ENCODE measurements around the gene RPL39. TPM values are rescaled to one million over a fixed set of nuclear protein-coding genes. Genes with fewer than 3 reads are reported as not detected.
"Not testable (repeated sequence)": the region's sequence is repeated elsewhere in the genome, so short reads cannot be mapped to it uniquely, and the experiment has no call there.

RPL39 gene
- total RNA-seq, 1 experiment from 2014 or later, result 2,054 TPM

DNA sequence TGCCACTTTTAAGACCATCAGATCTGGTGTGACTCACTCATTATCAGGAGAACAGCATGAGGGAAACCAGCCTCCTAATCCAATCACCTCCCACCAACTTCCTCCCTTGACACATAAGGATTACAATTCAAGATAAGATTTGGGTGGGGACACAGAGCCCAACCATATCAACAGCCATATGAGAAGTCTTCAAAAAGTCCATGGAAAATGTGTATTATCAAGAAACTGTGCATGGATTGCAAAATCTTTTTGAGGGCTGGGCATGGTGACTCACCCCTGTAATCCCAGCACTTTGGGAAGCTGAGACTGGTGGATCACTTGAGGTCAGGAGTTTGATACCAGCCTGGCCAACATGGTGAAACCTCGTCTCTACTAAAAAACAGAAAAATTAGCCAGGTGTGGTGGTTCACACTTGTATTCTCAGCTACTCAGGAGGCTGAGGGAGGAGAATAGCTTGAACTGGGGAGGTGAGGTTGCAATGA, 17.8 kb upstream of the RPL39 start:
- Histone ChIP-seq H3K27ac (ENCODE audit: insufficient read length, low read depth, low read length) (no peak overlapping the region), H3K4me2 (ENCODE audit: insufficient read depth, insufficient read length, low read length) (no peak overlapping the region)
- no peak overlapping the region for H3K27ac Mint-ChIP-seq

DNA sequence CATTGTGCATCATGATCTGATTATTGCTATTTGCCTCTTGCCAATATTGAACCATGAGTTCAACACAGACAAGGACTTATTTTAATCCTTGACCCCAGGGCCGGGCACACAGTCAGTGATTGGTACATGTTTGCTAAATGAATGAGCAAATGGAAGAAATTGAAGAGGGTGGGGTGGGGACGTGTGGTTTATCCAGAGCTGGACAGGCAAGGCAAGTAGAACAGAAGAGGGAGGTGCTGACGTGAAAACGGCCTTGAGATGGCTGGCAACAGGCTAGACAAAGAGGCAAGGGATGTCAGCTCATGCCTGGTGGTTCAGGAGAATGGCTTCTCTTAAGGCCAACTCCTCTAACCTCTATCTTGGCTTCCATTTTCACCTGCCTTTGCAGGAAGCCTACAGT, 17.0 kb upstream of the RPL39 start:
- WGBS (ENCODE audit: extremely low coverage, insufficient read length, low lambda C conversion rate), result no CpG with 5 or more reads among the region's 4 CpGs
- H3K27me3 Mint-ChIP-seq (ENCODE audit: low read depth), result not testable (repeated sequence)

More for the DNA sequence above, 17.8 kb upstream of the RPL39 start:
- Histone ChIP-seq H3K18ac (ENCODE audit: insufficient read length, low read depth, low read length) (no peak overlapping the region), H3K4me1 (ENCODE audit: insufficient read depth, low read length) (no peaks in the 10 kb centered on the region), H2AK5ac (ENCODE audit: insufficient read length, low read length) (no peak overlapping the region), H3K9ac (ENCODE audit: extremely low read depth, insufficient read length, low read length) (no peak overlapping the region), H2BK20ac (ENCODE audit: low read depth, low read length, poor library complexity, severe bottlenecking) (no peak overlapping the region), H3K56ac (ENCODE audit: insufficient read length, low read depth, low read length) (no peak overlapping the region), H3K9me3 (ENCODE audit: control insufficient read depth, low read depth, low read length) (peaks cover 38% of the 10 kb centered on the region), H2BK120ac (ENCODE audit: low read depth, low read length, poor library complexity, severe bottlenecking) (no peak overlapping the region), H4K91ac (ENCODE audit: insufficient read length, low read depth, low read length) (no peak overlapping the region), H4K5ac (ENCODE audit: insufficient read length, low read depth, low read length) (no peak overlapping the region), H3K27me3 (ENCODE audit: insufficient read depth, low read length) (no peaks in the 10 kb centered on the region), H2BK12ac (ENCODE audit: insufficient read length, low read depth, low read length) (no peak overlapping the region), H3K14ac (ENCODE audit: insufficient read depth, low read length) (no peak overlapping the region), H3K79me1 (ENCODE audit: insufficient read depth, low read depth, low read length, poor library complexity, severe bottlenecking) (no peaks in the 10 kb centered on the region), H3K23me2 (ENCODE audit: insufficient read length, low read depth, low read length, poor library complexity, severe bottlenecking) (no peaks in the 10 kb centered on the region), H4K8ac (replicated peaks; ENCODE audit: insufficient read length, low read depth, low read length) (no peak overlapping the region), H3T11ph (ENCODE audit: low read length) (no peak overlapping the region), H3K79me2 (ENCODE audit: insufficient read depth, low read length) (no peaks in the 10 kb centered on the region), H2AFZ (ENCODE audit: low read length) (no peak overlapping the region), H4K20me1 (ENCODE audit: control insufficient read depth, insufficient read depth, insufficient read length) (no peaks in the 10 kb centered on the region), H2BK5ac (ENCODE audit: insufficient read length, low read length) (no peak overlapping the region), H3K23ac (ENCODE audit: insufficient read length, low read depth, low read length) (no peak overlapping the region), H3K4ac (ENCODE audit: low read depth, low read length) (no peak overlapping the region), H2BK15ac (ENCODE audit: low read depth, low read length) (no peak overlapping the region)
- Mint-ChIP-seq H3K27me3 (ENCODE audit: low read depth) (no peaks in the 10 kb centered on the region; the same call in 1 of the 2 replicates), H3K36me3 (ENCODE audit: insufficient read depth in 1 of 3, low read depth in 3 of 3) (peaks cover 0 to 7% (median 0%) of the 10 kb centered on the region in 3 experiments; a peak in 1 of 7 replicates), H3K9me3 (peaks cover 63 to 72% of the 10 kb centered on the region in 2 experiments), H3K4me1 (no peaks in the 10 kb centered on the region), H3K4me3 (no peak overlapping the region)
- TF ChIP-seq, protein P1, sequence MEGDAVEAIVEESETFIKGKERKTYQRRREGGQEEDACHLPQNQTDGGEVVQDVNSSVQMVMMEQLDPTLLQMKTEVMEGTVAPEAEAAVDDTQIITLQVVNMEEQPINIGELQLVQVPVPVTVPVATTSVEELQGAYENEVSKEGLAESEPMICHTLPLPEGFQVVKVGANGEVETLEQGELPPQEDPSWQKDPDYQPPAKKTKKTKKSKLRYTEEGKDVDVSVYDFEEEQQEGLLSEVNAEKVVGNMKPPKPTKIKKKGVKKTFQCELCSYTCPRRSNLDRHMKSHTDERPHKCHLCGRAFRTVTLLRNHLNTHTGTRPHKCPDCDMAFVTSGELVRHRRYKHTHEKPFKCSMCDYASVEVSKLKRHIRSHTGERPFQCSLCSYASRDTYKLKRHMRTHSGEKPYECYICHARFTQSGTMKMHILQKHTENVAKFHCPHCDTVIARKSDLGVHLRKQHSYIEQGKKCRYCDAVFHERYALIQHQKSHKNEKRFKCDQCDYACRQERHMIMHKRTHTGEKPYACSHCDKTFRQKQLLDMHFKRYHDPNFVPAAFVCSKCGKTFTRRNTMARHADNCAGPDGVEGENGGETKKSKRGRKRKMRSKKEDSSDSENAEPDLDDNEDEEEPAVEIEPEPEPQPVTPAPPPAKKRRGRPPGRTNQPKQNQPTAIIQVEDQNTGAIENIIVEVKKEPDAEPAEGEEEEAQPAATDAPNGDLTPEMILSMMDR (conservative IDR thresholded peaks at IDR 0.05), result no peak
- no CpG with 5 or more reads among the region's 1 CpG for WGBS (ENCODE audit: extremely low coverage, insufficient read length, low lambda C conversion rate)
- DNase-seq, result no peak

More for the DNA sequence above, 17.0 kb upstream of the RPL39 start:
- H3K4me3 Mint-ChIP-seq; H3K56ac ChIP-seq (ENCODE audit: insufficient read length, low read depth, low read length); H3K4me2 ChIP-seq (ENCODE audit: insufficient read depth, insufficient read length, low read length); H3K4ac ChIP-seq (ENCODE audit: low read depth, low read length); H4K5ac ChIP-seq (ENCODE audit: insufficient read length, low read depth, low read length); H2AFZ ChIP-seq (ENCODE audit: low read length); H2BK12ac ChIP-seq (ENCODE audit: insufficient read length, low read depth, low read length); H2BK15ac ChIP-seq (ENCODE audit: low read depth, low read length); H3T11ph ChIP-seq (ENCODE audit: low read length); DNase-seq; H3K23ac ChIP-seq (ENCODE audit: insufficient read length, low read depth, low read length); H3K27ac ChIP-seq (ENCODE audit: insufficient read length, low read depth, low read length); H4K91ac ChIP-seq (ENCODE audit: insufficient read length, low read depth, low read length); H3K36me3 Mint-ChIP-seq (ENCODE audit: insufficient read depth in 1 of 3, low read depth in 3 of 3); H3K79me2 ChIP-seq (ENCODE audit: insufficient read depth, low read length); H3K27me3 ChIP-seq (ENCODE audit: insufficient read depth, low read length); H3K23me2 ChIP-seq (ENCODE audit: insufficient read length, low read depth, low read length, poor library complexity, severe bottlenecking); H3K14ac ChIP-seq (ENCODE audit: insufficient read depth, low read length); H3K18ac ChIP-seq (ENCODE audit: insufficient read length, low read depth, low read length); H3K79me1 ChIP-seq (ENCODE audit: insufficient read depth, low read depth, low read length, poor library complexity, severe bottlenecking); H2AK5ac ChIP-seq (ENCODE audit: insufficient read length, low read length); H3K27ac Mint-ChIP-seq; H3K4me1 ChIP-seq (ENCODE audit: insufficient read depth, low read length); H4K20me1 ChIP-seq (ENCODE audit: control insufficient read depth, insufficient read depth, insufficient read length); H4K8ac ChIP-seq (replicated peaks; ENCODE audit: insufficient read length, low read depth, low read length); H2BK5ac ChIP-seq (ENCODE audit: insufficient read length, low read length); H2BK120ac ChIP-seq (ENCODE audit: low read depth, low read length, poor library complexity, severe bottlenecking); H2BK20ac ChIP-seq (ENCODE audit: low read depth, low read length, poor library complexity, severe bottlenecking); H3K9ac ChIP-seq (ENCODE audit: extremely low read depth, insufficient read length, low read length); H3K4me1 Mint-ChIP-seq: not testable (repeated sequence)
- H3K9me3 Mint-ChIP-seq, result peaks cover 57 to 73% of the 10 kb centered on the region in 2 experiments
- peaks cover 38% of the 10 kb centered on the region for H3K9me3 ChIP-seq (ENCODE audit: control insufficient read depth, low read depth, low read length)

Measured in H9 (cell line).